GM12801 (cell line): Measurements from ENCODE around the gene ANKRD24.

Experiments used
- TF ChIP-seq, protein P1 (sequence below): IDR thresholded peaks from one replicate; pipeline ENCODE4 v1.5.1; 2011; ENCODE audit warnings: control low read depth; ENCODE audit not compliant: insufficient read length; ENCODE audit errors: extremely low read depth

Gene ANKRD24

GRCh38 chr19:4149518-4150288 is 32.8 kb upstream of the ANKRD24 start:
- TF ChIP-seq, protein P1, sequence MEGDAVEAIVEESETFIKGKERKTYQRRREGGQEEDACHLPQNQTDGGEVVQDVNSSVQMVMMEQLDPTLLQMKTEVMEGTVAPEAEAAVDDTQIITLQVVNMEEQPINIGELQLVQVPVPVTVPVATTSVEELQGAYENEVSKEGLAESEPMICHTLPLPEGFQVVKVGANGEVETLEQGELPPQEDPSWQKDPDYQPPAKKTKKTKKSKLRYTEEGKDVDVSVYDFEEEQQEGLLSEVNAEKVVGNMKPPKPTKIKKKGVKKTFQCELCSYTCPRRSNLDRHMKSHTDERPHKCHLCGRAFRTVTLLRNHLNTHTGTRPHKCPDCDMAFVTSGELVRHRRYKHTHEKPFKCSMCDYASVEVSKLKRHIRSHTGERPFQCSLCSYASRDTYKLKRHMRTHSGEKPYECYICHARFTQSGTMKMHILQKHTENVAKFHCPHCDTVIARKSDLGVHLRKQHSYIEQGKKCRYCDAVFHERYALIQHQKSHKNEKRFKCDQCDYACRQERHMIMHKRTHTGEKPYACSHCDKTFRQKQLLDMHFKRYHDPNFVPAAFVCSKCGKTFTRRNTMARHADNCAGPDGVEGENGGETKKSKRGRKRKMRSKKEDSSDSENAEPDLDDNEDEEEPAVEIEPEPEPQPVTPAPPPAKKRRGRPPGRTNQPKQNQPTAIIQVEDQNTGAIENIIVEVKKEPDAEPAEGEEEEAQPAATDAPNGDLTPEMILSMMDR = no peak

DNA sequence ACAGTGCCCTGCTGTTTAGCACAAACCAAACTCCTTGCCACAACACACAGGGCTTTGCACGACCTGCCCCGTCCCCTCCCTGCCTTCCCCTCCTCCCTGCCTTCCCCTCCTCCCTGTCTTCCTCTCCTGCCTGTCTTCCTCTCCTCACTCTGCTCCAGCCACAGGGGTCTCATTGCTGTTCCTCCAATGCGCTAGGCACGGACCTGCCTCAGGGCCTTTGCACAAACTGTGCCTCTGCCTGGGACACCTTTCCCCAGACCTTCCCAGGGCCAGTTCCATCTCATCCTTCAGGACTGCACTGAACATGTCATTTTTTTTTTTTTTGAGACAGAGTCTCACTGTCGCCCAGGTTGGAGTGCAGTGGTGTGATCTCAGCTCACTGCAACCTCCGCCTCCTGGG is 30.9 kb upstream of the ANKRD24 start:
- TF ChIP-seq, protein P1 = no peak

GRCh38 chr19:4152241-4152998 is 30.1 kb upstream of the ANKRD24 start:
- TF ChIP-seq, protein P1 = no peak

GRCh38 chr19:4154571-4155312 is 27.7 kb upstream of the ANKRD24 start:
- TF ChIP-seq, protein P1 = no peak

GRCh38 chr19:4157164-4157563 is 25.3 kb upstream of the ANKRD24 start:
- TF ChIP-seq, protein P1 = no peak

DNA sequence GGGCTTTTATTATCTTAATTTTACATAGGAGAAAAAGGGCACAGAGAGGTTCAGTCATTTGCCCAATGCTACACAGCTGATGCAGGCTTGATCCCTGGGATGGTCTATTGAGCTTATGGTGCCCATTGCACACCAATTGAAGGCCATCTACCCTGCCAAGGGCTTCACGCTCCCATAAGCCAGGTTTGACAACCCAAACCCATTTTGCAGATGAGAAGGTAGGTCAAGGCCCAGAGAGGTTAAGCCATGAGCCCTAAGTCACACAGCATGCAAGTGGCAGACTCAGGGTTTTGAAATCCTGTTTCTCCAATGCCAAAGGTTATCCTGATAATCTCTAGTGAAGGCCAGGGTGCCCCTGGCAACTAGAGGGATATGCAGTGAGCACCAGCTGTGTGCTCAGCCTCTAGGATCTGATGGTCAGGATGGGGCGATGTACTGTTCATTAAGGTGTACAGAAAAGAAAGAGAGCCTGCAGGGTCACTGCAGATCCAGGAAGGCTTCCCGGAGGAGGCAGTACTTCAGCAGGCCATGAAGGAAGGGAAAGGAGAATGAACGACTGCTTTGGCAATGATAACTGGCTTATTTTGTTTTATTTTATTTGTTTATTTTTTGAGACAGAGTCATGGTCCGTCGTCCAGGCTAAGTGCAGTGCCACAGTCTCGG is 20.9 kb upstream of the ANKRD24 start:
- TF ChIP-seq, protein P1 = no peak

DNA sequence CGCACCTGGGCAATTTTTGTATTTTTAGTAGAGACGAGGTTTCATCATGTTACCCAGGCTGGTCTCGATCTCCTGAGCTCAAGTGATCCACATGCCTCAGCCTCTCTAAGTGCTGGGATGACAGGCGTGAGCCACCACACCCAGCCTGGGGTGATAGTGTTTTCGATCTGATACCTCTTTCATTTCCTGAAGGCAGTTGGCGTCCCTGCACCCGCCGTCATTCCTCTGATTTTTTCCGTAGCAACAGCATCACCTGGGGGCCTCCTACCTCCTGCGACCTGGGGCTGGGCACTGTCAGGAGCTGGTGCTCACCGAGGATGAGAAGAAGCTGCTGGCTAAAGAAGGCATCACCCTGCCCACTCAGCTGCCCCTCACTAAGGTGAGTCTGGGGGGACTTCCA is 18.2 kb upstream of the ANKRD24 start:
- TF ChIP-seq, protein P1 = no peak
